Islet precursor cell (in vitro differentiated cells): Measurements from ENCODE around the gene GPR17.

ENCODE experiments used
- DNase-seq: peaks from one replicate; pipeline ENCODE4 v3.0.0-alpha.2; 2018

The GPR17 gene

GRCh38 chr2:127698553-127699355, 52.8 kb downstream of the GPR17 start:
- DNase-seq: no peak

GRCh38 chr2:127700527-127701192, 54.7 kb downstream of the GPR17 start:
- DNase-seq: peak; percentile 92

GRCh38 chr2:127701193-127701650, 55.3 kb downstream of the GPR17 start, which contains the start of gene SFT2D3:
Gene SFT2D3 (plus strand): TSS chr2:127701497. CDS start chr2:127701529, 32 bp downstream.
- DNase-seq: peak; percentile 97

GRCh38 chr2:127701651-127702394, 55.9 kb downstream of the GPR17 start:
- DNase-seq: peak; percentile 91
